PC-9 (cell line): ENCODE results near the gene PHLDB2.

Experiments used
- EZH2 ChIP-seq: fragments of 200-600 bp; sonication (generic); IDR thresholded peaks from 2 replicates; pipeline ENCODE4 v1.8.0; 2017; ENCODE audit warnings: antibody characterized with exemption, low read depth
- TF ChIP-seq, protein P1 (sequence below): fragments of 200-600 bp; sonication (generic); conservative IDR thresholded peaks from 2 replicates; pipeline ENCODE4 v1.6.1; 2017; ENCODE audit warnings: mixed run types, antibody characterized with exemption, mild to moderate bottlenecking, moderate library complexity

DNA sequence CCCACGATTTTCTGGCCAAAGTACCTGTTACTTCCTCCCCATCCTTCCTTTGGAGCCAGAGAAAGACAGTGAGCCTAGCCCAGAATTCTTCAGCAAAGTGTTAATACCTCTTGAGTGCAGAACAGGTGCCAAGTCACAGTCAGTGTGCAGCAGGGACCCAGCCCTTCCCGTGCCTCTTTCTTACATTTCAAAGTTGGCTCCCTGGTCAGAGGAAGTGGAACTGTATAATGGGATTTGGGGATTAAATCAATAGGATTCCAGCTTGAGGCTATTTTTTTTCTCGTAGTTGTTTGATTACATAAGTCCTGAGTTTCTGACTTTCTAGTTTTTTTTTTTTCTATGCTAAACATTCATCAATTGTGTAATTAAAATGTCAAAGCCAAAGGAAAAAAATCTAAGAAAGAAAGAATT is 67.2 kb downstream of the PHLDB2 start:
- TF ChIP-seq, protein P1, sequence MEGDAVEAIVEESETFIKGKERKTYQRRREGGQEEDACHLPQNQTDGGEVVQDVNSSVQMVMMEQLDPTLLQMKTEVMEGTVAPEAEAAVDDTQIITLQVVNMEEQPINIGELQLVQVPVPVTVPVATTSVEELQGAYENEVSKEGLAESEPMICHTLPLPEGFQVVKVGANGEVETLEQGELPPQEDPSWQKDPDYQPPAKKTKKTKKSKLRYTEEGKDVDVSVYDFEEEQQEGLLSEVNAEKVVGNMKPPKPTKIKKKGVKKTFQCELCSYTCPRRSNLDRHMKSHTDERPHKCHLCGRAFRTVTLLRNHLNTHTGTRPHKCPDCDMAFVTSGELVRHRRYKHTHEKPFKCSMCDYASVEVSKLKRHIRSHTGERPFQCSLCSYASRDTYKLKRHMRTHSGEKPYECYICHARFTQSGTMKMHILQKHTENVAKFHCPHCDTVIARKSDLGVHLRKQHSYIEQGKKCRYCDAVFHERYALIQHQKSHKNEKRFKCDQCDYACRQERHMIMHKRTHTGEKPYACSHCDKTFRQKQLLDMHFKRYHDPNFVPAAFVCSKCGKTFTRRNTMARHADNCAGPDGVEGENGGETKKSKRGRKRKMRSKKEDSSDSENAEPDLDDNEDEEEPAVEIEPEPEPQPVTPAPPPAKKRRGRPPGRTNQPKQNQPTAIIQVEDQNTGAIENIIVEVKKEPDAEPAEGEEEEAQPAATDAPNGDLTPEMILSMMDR, result no peak
- TF ChIP-seq EZH2, result no peak
